GM21576 (cell line): Measurements from ENCODE around the gene SELENOH.

ENCODE experiments used
- ATAC-seq: cut with Tn5 transposase; IDR thresholded peaks from one replicate; pipeline ENCODE4 v1.9.1; 2021; ENCODE audit warnings: mild to moderate bottlenecking, moderate library complexity; ENCODE audit not compliant: unreplicated experiment

SELENOH gene

DNA sequence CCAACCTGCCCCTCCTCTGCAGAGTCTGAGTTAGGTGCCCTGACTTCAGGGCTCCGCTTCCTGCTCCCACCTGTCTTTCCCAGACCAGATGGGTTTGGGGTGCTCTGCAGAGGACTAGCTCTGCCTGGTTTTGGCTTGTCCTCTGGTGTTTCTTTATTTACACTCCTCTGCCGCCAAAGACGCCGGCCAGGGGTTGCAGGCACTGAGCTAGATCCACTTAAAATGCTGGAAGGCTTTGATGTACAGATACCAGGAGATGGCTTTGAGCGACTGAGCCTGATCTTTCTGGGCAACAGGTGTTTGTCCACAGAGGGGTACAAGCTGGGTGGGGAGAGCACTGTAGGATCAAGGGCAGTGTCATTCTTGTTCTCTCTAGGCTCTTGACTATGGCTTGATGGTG is 3.9 kb downstream of the SELENOH start:
- ATAC-seq, result no peak

GRCh38 chr11:57746920-57747319 is 5.6 kb downstream of the SELENOH start:
- ATAC-seq, result no peak

- no peak for ATAC-seq
Observed at GRCh38 chr11:57751176-57751575, 9.9 kb downstream of the SELENOH start.

DNA sequence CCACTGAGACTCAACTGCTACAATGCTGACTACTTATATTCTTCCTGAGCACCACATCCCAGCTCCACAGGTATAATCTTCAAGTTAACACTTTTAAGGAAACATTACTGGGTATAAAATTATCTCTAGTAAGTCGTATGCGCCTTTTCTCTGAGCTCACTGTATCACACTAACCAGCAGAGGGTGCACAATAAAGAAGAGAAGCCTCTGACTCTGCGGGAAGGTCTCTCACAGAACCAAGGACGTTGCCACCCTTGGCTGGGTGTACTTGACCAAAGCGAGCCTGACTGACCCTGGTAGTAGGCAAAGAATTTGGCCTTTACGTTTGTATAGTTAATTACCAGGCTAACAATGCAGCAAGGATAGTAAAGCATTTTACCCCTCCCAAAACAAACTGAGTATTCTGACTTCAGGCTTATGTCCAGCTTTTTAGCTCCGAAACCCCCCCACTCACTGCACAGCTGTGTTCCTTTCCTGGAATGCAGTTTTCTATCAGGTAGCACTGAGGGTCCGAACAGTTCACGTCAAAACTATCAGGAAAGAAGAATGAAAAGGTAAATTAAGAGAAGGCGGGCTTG is 10.5 kb downstream of the SELENOH start, which contains the start of gene BTBD18:
Gene BTBD18, minus strand, starts transcription at position 144 of the 578 bp plus-strand sequence. CDS start 631 bp downstream, outside the sequence.
- ATAC-seq, result no peak

DNA sequence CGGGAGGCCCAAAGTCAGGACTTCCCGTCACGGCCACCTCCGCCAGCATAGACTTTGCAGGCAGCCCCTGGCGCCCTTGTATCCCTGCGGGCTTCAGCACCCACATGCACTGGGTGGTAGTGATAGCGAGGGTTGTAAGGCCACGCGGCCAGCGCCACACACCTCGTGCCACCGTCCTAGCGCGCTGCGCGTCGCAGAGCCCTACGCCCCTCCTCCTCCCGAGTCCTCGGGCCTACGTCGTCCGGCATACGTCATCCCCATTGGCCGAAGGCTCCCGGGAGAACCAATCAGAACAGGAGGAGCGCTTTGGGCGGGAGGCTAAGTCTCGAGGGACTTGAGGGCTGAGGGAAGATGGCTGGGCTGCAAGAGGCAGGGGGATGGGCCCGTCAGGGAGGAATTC is 11.7 kb downstream of the SELENOH start:
- ATAC-seq, result no peak

DNA sequence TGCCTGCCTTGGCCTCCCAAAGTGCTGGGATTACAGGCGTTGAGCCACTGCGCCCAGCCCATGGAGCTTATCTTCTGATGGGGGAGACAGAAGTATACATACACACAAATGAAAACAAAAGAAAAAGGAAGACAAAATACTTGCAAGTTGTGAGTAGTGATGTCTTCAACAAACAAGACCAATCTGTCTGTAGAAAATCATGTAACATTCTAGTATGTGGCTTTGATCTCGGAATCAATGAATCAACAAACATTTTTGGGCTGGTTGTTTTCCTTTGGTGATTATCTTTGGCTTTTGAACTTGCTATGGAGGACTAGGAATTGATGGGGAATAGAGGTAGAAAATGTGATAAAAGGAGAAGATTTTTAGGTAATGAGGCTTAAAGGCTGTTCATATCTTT is 16.9 kb downstream of the SELENOH start:
- ATAC-seq, result no peak

DNA sequence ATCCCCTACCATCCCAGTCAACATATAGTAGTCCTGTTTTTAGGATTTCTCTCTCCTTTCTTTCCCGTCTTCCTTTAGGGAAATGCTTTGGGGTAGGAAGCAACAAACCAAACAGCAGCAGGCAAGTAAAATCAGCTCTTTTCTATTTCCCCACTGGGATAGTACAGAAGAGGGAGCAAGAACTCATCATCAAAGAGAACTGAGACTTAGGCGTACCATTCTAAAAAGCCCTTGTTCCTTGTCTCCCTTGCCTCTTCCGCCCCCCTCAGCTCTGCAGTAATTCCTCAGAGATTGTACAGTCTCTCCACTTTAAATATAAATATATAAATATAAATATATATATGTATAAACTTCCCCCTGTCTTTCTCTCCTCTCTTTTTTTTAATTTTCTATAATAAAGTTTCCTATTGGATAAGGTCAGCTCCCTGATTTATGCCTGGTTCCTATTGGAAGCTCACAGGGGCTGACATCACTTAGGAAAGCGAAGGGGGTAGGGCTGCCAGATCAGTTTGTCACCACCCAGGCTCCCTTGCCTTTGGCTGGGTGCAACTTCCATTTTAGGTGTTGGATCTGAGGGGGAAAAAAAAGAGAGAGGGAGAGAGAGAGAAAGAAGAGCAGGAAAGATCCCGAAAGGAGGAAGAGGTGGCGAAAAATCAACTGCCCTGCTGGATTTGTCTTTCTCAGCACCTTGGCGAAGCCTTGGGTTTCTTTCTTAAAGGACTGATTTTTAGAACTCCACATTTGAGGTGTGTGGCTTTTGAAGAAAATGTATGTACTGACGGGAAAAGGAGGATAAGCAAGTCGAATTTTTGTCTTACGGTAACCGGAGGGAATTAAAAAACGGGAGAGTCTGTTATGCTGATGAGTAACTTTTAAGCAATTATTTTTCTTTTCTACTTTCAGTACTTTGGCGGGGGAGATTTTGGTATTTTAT is 20.3 kb downstream of the SELENOH start, which contains the start of gene CTNND1:
Gene CTNND1, plus strand, starts transcription at position 502 of the 934 bp plus-strand sequence. CDS start 29,677 bp downstream, outside the sequence.
- ATAC-seq, result peak; percentile 93

- no peak for ATAC-seq
Observed at GRCh38 chr11:57762235-57762861, 21.1 kb downstream of the SELENOH start.

GRCh38 chr11:57763568-57763967 is 22.3 kb downstream of the SELENOH start:
- ATAC-seq, result no peak

DNA sequence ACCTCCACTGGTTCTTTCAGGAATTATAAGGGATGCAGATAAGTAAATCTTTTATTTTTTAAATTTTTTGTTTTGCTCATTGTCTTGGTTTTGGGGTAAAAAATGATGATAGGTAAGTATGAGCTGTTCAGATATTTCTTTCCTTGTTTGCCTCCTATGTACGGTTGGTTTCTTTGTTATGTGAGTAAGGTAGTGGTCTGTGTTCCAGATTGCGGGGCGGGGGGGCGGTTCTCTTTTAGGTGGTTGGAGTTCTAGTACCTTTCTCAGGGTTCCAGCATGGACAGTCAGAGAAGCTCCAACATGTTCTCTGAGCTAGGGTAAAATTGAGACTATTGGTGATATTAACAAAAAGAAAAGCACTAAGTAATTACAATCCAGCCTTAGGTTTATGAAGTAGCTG is 22.7 kb downstream of the SELENOH start:
- ATAC-seq, result no peak

GRCh38 chr11:57764566-57764965 is 23.3 kb downstream of the SELENOH start:
- no peak for ATAC-seq

GRCh38 chr11:57764972-57765371 is 23.7 kb downstream of the SELENOH start:
- no peak for ATAC-seq

GRCh38 chr11:57770793-57771192 is 29.5 kb downstream of the SELENOH start:
- no peak for ATAC-seq

- no peak for ATAC-seq
Observed at GRCh38 chr11:57771365-57771764, 30.1 kb downstream of the SELENOH start.

DNA sequence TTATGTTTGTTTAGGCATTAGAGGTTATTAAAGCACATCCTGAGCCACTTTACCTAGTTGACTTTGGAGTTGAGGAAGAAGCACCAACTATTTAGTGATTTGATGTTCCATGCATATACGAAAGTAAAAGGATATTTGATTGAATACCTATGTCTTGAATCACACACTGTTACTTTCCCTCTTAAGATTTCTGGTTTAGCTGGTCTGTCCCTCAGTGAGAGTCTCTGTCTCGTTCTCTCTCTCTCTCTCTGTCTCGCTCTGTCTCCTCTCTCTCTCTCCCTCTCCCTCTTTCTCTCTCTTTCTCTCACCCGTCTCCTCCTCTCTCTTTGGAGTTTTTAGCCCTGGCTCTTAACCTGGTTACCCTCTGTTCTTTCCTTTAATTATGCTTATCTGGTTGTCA is 31.3 kb downstream of the SELENOH start:
- ATAC-seq, result no peak

DNA sequence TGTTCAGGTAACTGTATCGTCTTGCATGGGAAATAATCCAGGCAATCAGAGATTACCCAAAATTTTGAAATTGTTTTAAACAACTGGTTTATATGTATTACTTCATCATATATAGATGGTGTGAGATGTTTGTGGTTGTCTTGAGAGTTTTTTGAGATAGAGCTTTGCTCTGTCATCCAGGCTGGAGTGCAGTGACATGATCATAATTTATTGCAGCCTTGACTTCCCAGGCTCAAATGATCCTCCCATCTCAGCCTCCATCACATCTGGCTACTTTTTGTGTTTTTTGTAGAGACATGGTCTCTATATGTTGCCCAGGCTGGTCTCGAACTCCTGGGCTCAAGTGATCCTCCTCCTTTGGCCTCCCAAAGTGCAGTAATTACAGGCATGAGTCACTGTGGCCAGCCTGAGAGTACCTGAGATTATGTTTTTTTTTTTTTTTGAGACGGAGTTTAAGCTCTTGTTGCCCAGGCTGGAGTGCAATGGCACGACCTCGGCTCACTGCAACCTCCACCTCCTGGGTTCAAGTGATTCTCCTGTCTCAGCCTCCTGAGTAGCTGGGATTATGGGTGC is 31.8 kb downstream of the SELENOH start:
- no peak for ATAC-seq

DNA sequence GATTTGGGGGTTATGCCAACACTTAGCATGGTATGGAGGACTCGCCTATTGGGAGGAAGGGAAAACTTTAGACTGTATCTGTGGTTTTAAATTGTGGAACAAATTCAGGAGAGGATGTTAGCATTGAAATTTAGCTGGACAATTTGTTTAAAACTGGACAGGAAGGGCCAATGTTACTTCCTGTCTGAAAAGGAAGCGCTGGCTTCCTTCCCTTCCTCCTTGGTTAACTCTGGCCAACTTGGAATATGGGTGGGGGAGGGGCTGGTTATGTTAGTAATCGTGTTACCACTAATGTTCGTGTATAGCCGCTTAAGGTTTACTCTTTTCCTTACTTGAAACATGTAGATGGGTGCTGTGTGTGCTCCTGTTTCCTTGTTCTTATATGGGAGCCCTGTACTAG is 34.2 kb downstream of the SELENOH start:
- ATAC-seq, result no peak

GRCh38 chr11:57776031-57776521 is 34.8 kb downstream of the SELENOH start:
- no peak for ATAC-seq

DNA sequence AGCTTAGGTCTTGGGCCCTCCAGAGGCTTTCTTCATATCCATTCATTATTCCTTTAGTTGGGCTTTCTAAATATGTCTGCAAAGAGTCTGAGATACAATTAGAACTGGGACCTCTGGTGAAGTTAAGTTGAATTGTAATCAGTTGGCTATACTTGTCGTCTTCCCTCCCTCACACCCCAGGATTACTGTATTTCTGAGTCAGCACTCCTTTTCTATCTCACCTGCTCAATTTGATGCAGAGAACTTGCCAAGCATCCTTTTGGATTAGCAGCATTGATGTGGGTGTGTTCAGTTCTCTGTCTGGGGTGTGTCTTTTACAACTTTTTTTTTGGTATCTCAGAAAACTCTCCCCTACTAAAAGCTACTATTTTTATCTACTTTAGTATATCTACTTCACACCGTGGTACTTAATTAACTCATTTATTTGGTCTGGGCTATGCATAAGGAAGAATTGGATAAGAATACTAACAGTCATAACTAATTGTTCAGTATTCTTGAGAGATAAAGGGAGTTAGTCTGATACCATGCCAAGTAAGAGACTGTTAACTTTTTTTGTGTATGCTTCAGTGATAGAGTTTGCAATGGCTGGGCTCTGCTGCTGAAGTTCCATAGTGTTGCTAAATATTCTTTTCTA is 35.4 kb downstream of the SELENOH start:
- no peak for ATAC-seq

GRCh38 chr11:57777969-57778317 is 36.7 kb downstream of the SELENOH start:
- ATAC-seq, result no peak
